H1 (cell line): Measurements from ENCODE around the gene NFKB1. TPM values are rescaled to one million over a fixed set of nuclear protein-coding genes. Genes with fewer than 3 reads are reported as not detected.

Experiments
- CTCF ChIA-PET: fragments of 300-600 bp; sonication (Branson Sonifier 250); formaldehyde crosslinking; loops from one replicate; lab custom pipeline; 2021; ENCODE audit not compliant: partially characterized antibody; lab: Charles Lee
- POLR2A ChIA-PET: fragments of 300-600 bp; sonication (Branson Sonifier 250); formaldehyde crosslinking; loops from one replicate; lab custom pipeline; 2021; ENCODE audit warnings: inconsistent platforms; ENCODE audit not compliant: partially characterized antibody; lab: Charles Lee
- DNase-seq, 2 experiments: peaks; one replicate each; pipeline versions ENCODE4 v3.0.0 to v3.0.0-alpha.2; 2010 to 2022; ENCODE audit warnings: low spot score in 2 of 2, low read depth in 1 of 2, mixed read lengths in 1 of 2
- FAIRE-seq: peaks from 2 replicates; lab custom pipeline; 2011; peaks lifted over from hg19 to GRCh38; lab: Jason Lieb, UNC
- H2AFZ ChIP-seq: 2 replicates; pipeline ENCODE4 v1.8.1; 2012; ENCODE audit warnings: low read length, inconsistent platforms
- H2AK5ac ChIP-seq: 2 replicates; pipeline ENCODE4 v1.6.1; 2013; ENCODE audit warnings: low read depth, low read length
- H2BK120ac ChIP-seq: replicated peaks from 2 replicates; pipeline ENCODE3; 2013; ENCODE audit warnings: low read depth, low read length, inconsistent platforms
- H2BK12ac ChIP-seq: 2 replicates; pipeline ENCODE4 v1.6.1; 2013; ENCODE audit warnings: low read depth, low read length
- H2BK15ac ChIP-seq: 2 replicates; pipeline ENCODE4 v1.6.1; 2013; ENCODE audit warnings: low read length
- H2BK20ac ChIP-seq: 2 replicates; pipeline ENCODE4 v1.6.1; 2013; ENCODE audit warnings: low read length
- H2BK5ac ChIP-seq: 2 replicates; pipeline ENCODE4 v1.6.1; 2013; ENCODE audit warnings: low read depth, low read length
- H3K14ac ChIP-seq: 2 replicates; pipeline ENCODE4 v1.6.1; 2013; ENCODE audit warnings: inconsistent platforms; ENCODE audit not compliant: insufficient read length
- H3K18ac ChIP-seq: 2 replicates; pipeline ENCODE4 v1.6.1; 2013; ENCODE audit warnings: low read length; ENCODE audit errors: extremely low read depth
- H3K23ac ChIP-seq: 2 replicates; pipeline ENCODE4 v1.6.1; 2013; ENCODE audit warnings: inconsistent platforms; ENCODE audit not compliant: insufficient read length
- H3K23me2 ChIP-seq: 2 replicates; pipeline ENCODE4 v1.6.1; 2013; ENCODE audit warnings: low read depth, low read length
- H3K27ac ChIP-seq: 2 replicates; pipeline ENCODE4 v1.6.1; 2011; ENCODE audit warnings: low read depth, low read length, inconsistent platforms
- H3K27me3 ChIP-seq, 4 experiments: replicated peaks in 1 of 4; 1 replicate in 1 of 4; 2 replicates in 3 of 4; pipeline versions ENCODE4 v1.6.1 to v1.8.1; 2011 to 2013; ENCODE audit warnings: low read length in 3 of 4, mild to moderate bottlenecking in 3 of 4, inconsistent platforms in 2 of 4, mixed read lengths in 2 of 4, moderate library complexity in 1 of 4; ENCODE audit not compliant: control insufficient read depth in 3 of 4, insufficient read depth in 3 of 4; ENCODE audit errors: extremely low read depth in 1 of 4
- H3K36me3 ChIP-seq, 4 experiments: 2 replicates each; pipeline versions ENCODE4 v1.6.1 to v1.8.1; 2011 to 2013; ENCODE audit warnings: mild to moderate bottlenecking in 4 of 4, low read length in 3 of 4, moderate library complexity in 2 of 4, control low read depth in 1 of 4, inconsistent platforms in 1 of 4; ENCODE audit not compliant: insufficient read depth in 4 of 4, control insufficient read depth in 2 of 4
- H3K4ac ChIP-seq: replicated peaks from 2 replicates; pipeline ENCODE3; 2013; ENCODE audit warnings: low read length, low read depth, mixed read lengths, inconsistent platforms; ENCODE audit not compliant: insufficient read length
- H3K4me1 ChIP-seq, 4 experiments: replicated peaks in 1 of 4; 1 replicate in 1 of 4; 2 replicates in 3 of 4; pipeline versions ENCODE4 v1.6.1 to v1.8.1; 2011 to 2013; ENCODE audit warnings: low read length in 3 of 4, inconsistent platforms in 2 of 4, mixed read lengths in 1 of 4; ENCODE audit not compliant: insufficient read depth in 4 of 4, control insufficient read depth in 3 of 4
- H3K4me2 ChIP-seq, 2 experiments: 2 replicates each; pipeline versions ENCODE4 v1.6.1 to v1.8.1; 2011 to 2013; ENCODE audit warnings: low read depth in 2 of 2, low read length in 2 of 2, control low read depth in 1 of 2, inconsistent platforms in 1 of 2, mild to moderate bottlenecking in 1 of 2; ENCODE audit not compliant: insufficient read depth in 1 of 2
- H3K4me3 ChIP-seq, 4 experiments: fragments of 200-600, 300-600 bp in 1 of 4; sonication (generic), shearing (Covaris generic), sonication (Bioruptor Twin) in 1 of 4; 2 replicates each; pipeline versions ENCODE4 v1.5.1 to v1.8.1; 2011 to 2016; ENCODE audit warnings: low read length in 4 of 4, low read depth in 3 of 4, control low read depth in 2 of 4, inconsistent platforms in 2 of 4, mild to moderate bottlenecking in 2 of 4, mixed read lengths in 1 of 4, moderate library complexity in 1 of 4; ENCODE audit not compliant: insufficient read depth in 2 of 4; ENCODE audit errors: extremely low read depth in 1 of 4
- H3K56ac ChIP-seq: replicated peaks from 2 replicates; pipeline ENCODE3; 2013; ENCODE audit warnings: low read depth, mild to moderate bottlenecking, mixed read lengths, low read length, inconsistent platforms; ENCODE audit not compliant: insufficient read length
- H3K79me1 ChIP-seq: 2 replicates; pipeline ENCODE4 v1.6.1; 2013; ENCODE audit warnings: low read depth, low read length, control low read depth
- H3K79me2 ChIP-seq, 2 experiments: 2 replicates each; pipeline versions ENCODE4 v1.6.1 to v1.8.1; 2012 to 2013; ENCODE audit warnings: low read length in 2 of 2, mild to moderate bottlenecking in 2 of 2, inconsistent platforms in 1 of 2; ENCODE audit not compliant: insufficient read depth in 2 of 2, control insufficient read depth in 1 of 2
- H3K9ac ChIP-seq, 4 experiments: replicated peaks in 1 of 4; 1 replicate in 1 of 4; 2 replicates in 3 of 4; pipeline versions ENCODE4 v1.6.1 to v1.8.1; 2011 to 2013; ENCODE audit warnings: low read depth in 3 of 4, low read length in 3 of 4, control low read depth in 2 of 4, mild to moderate bottlenecking in 2 of 4, moderate library complexity in 2 of 4, inconsistent platforms in 1 of 4; ENCODE audit errors: extremely low read depth in 1 of 4
- H3K9me3 ChIP-seq, 2 experiments: 2 replicates each; pipeline versions ENCODE4 v1.6.1 to v1.8.1; 2012 to 2013; ENCODE audit warnings: mild to moderate bottlenecking in 2 of 2, moderate library complexity in 2 of 2, control low read depth in 1 of 2, inconsistent platforms in 1 of 2, low read depth in 1 of 2, low read length in 1 of 2, mixed read lengths in 1 of 2; ENCODE audit not compliant: insufficient read depth in 2 of 2
- H4K20me1 ChIP-seq, 2 experiments: replicated peaks in 1 of 2; 2 replicates each; pipeline versions ENCODE3 to v1.8.1; 2011 to 2013; ENCODE audit warnings: inconsistent platforms in 2 of 2, low read length in 2 of 2, mild to moderate bottlenecking in 1 of 2; ENCODE audit not compliant: insufficient read depth in 2 of 2, control insufficient read depth in 1 of 2
- H4K5ac ChIP-seq: 2 replicates; pipeline ENCODE4 v1.6.1; 2013; ENCODE audit warnings: low read length, low read depth, mixed read lengths, inconsistent platforms; ENCODE audit not compliant: insufficient read length
- H4K8ac ChIP-seq: 2 replicates; pipeline ENCODE4 v1.8.0; 2013; ENCODE audit warnings: mild to moderate bottlenecking, moderate library complexity, low read length, inconsistent platforms; ENCODE audit not compliant: insufficient read depth; ENCODE audit errors: extremely low read depth
- H4K91ac ChIP-seq: replicated peaks from 2 replicates; pipeline ENCODE3; 2013; ENCODE audit warnings: low read length, mixed read lengths, inconsistent platforms; ENCODE audit not compliant: insufficient read length
- ATF3 ChIP-seq: IDR thresholded peaks from 2 replicates; pipeline ENCODE4 v1.6.1; 2011; ENCODE audit warnings: low read depth, mild to moderate bottlenecking, low read length; ENCODE audit not compliant: insufficient read depth
- BCL11A ChIP-seq, 2 experiments: IDR thresholded peaks; one replicate each; pipeline ENCODE4 v1.6.1; 2011; ENCODE audit warnings: low read depth in 2 of 2, low read length in 2 of 2, mild to moderate bottlenecking in 2 of 2
- E2F6 ChIP-seq: IDR thresholded peaks from 2 replicates; pipeline ENCODE4 v1.6.1; 2012; ENCODE audit warnings: inconsistent platforms
- KDM4A ChIP-seq: IDR thresholded peaks from one replicate; pipeline ENCODE4 v1.7.1; 2012; ENCODE audit warnings: low read depth, mild to moderate bottlenecking, moderate library complexity, low read length, inconsistent platforms; ENCODE audit not compliant: severe bottlenecking
- KDM5A ChIP-seq: fragments of 200-600 bp; IDR thresholded peaks from 2 replicates; pipeline ENCODE4 v1.7.1; 2012; ENCODE audit warnings: mild to moderate bottlenecking, low read length, inconsistent platforms, mixed read lengths
- NANOG ChIP-seq: IDR thresholded peaks from 2 replicates; pipeline ENCODE4 v1.6.1; 2011; ENCODE audit warnings: low read length, low read depth, mild to moderate bottlenecking, inconsistent platforms; ENCODE audit not compliant: insufficient read depth, poor library complexity, severe bottlenecking
- NRF1 ChIP-seq: IDR thresholded peaks from 2 replicates; pipeline ENCODE4 v1.6.1; 2011; ENCODE audit warnings: mild to moderate bottlenecking, low read depth, low read length, improper control_type of control experiment
- PHF8 ChIP-seq: fragments of 200-600 bp; sonication (generic); conservative IDR thresholded peaks from 2 replicates; pipeline ENCODE4 v1.7.1; 2012; ENCODE audit warnings: low read depth, mild to moderate bottlenecking, inconsistent platforms, low read length, moderate library complexity
- SP1 ChIP-seq: IDR thresholded peaks from 2 replicates; pipeline ENCODE4 v1.6.1; 2011; ENCODE audit warnings: low read depth, low read length
- SRF ChIP-seq: IDR thresholded peaks from 2 replicates; pipeline ENCODE4 v1.6.1; 2011; ENCODE audit warnings: mild to moderate bottlenecking, low read depth, low read length, moderate library complexity
- TCF12 ChIP-seq: IDR thresholded peaks from 2 replicates; pipeline ENCODE4 v1.6.1; 2011; ENCODE audit warnings: low read depth, mild to moderate bottlenecking, low read length
- WGBS, 2 experiments: shearing (Covaris generic) in 1 of 2; methylation state at CpG; one replicate each; pipeline versions ENCODE4 v1.1.6 to v1.1.7; 2013 to 2015; ENCODE audit warnings: low lambda C conversion rate in 2 of 2, mixed read lengths in 2 of 2, inconsistent platforms in 1 of 2, low coverage in 1 of 2, missing lambda C conversion rate in 1 of 2; ENCODE audit not compliant: insufficient replicate concordance in 2 of 2, insufficient coverage in 1 of 2, insufficient read length in 1 of 2; ENCODE audit errors: extremely low coverage in 1 of 2, missing lambda C conversion rate in 1 of 2; 5-methylcytosine and 5-hydroxymethylcytosine counted together
- polyA plus RNA-seq, 7 experiments: library from polyadenylated mRNA; depleted of rRNA in 3 of 7; stranded (reverse) in 5 of 7; unstranded in 2 of 7; fragments of >200 nt in 5 of 7; fragments of 200-250 nt in 2 of 7; gene quantifications; 1 replicate in 5 of 7; 2 replicates in 1 of 7; 4 replicates in 1 of 7; pipeline versions ENCODE4 v1.2.1 to v1.2.3, GENCODE V29; 2011 to 2013; ENCODE audit warnings: missing spikeins in 2 of 7, mixed read lengths in 2 of 7
- total RNA-seq: library from RNA; stranded (reverse); fragmentation: NEBNext Ultra II Directional; extraction: Animal tissue kit (Norgen Biotek cat#: 25700); gene quantifications from 2 replicates; pipeline ENCODE4 v1.2.1, GENCODE V29; 2021

Gene NFKB1
- total and polyA plus RNA-seq, 2 of the 8 experiments (the other 6 are each of a cell fraction or from before 2014, with no cell fraction given) = 2.9 to 6.8 TPM

DNA sequence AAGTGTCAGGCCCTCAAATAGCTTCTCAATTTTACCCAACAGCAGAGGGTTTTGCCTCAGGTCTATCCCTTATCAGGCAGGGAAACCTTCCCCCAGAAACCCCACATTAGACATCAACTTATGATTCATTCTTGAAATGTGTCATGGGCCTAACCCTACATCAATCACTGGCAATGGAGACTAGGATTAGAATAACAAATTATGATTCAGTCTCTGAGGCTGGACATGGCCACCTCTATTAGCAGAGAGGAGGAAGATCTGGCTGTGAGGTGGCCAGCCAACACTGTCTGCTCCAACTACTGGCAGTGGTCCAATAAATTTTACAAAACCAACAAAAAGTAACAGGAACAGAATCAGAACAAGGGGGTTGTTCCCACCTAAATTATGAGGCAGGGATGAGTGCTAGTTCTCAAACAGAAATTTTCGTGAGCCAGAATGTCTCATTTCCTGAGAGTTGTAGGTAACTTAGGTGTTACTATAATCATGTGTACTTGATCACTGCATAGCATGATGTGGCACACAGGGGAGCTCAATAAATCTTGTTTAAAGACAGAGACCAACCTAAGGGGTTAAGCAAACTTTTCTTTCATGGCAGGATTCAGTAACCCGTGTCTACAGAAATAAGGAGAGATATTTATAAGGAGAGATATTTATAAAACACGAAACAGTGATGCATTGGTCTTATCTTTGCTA is 126.8 kb downstream of the NFKB1 start:
- Histone ChIP-seq H3K27me3 (no peaks in the 10 kb centered on the region), H3K79me1 (no peaks in the 10 kb centered on the region), H3K27ac (no peak overlapping the region), H3K4ac (no peak overlapping the region), H3K4me2 (no peak overlapping the region), H2BK5ac (no peak overlapping the region), H2BK12ac (no peak overlapping the region), H2AK5ac (no peak overlapping the region), H3K18ac (no peak overlapping the region), H4K20me1 (no peaks in the 10 kb centered on the region), H3K23ac (no peak overlapping the region), H3K36me3 (peaks cover 4 to 9% (median 7%) of the 10 kb centered on the region in 4 experiments; a peak in 5 of 8 replicates), H2AFZ (no peak overlapping the region), H3K14ac (no peak overlapping the region), H3K4me3 (no peak overlapping the region), H3K79me2 (no peaks in the 10 kb centered on the region), H3K4me1 (0 out of 7 replicates have a peak, but pooled peaks cover 0 to 3% (median 0%) of the 10 kb centered on the region in 4 experiments), H3K56ac (no peak overlapping the region), H4K91ac (no peak overlapping the region), H2BK20ac (no peak overlapping the region), H2BK15ac (no peak overlapping the region), H4K5ac (no peak overlapping the region), H3K9me3 (no peaks in the 10 kb centered on the region), H4K8ac (no peak overlapping the region), H2BK120ac (no peak overlapping the region), H3K9ac (no peak overlapping the region), H3K23me2 (no peaks in the 10 kb centered on the region)
- no peak for DNase-seq
- WGBS, 2 experiments = 76% methylated on average over 3 of the region's 3 CpGs; no CpG with 5 or more reads in 1 of the 2 experiments
- FAIRE-seq = no peak
- POLR2A ChIA-PET = interaction anchor here (0.8 kb wide), 1 partner anchor 8 kb away, joined by 3 read pairs; no protein-coding TSS in a partner anchor
- CTCF ChIA-PET = interaction anchor here (0.6 to 1.0 kb wide), 5 partner anchors 16 to 404 kb away, joined by 3 read pairs; no protein-coding TSS in a partner anchor
- no peak for TF ChIP-seq PHF8
- TF ChIP-seq KDM5A = no peak
- no peak for TF ChIP-seq SRF
- no peak for TF ChIP-seq E2F6
- TF ChIP-seq TCF12 = no peak
- no peak for TF ChIP-seq ATF3
- TF ChIP-seq NANOG = no peak
- TF ChIP-seq BCL11A (IDR thresholded peaks at IDR 0.05; ENCODE audit: low read depth in 2 of 2, low read length in 2 of 2) = no peak
- TF ChIP-seq SP1 = no peak
- no peak for TF ChIP-seq KDM4A
- no peak for TF ChIP-seq NRF1
